ENCODE measurements around the gene TAS2R42. TPM values are rescaled to one million over a fixed set of nuclear protein-coding genes. Genes with fewer than 3 reads are reported as not detected.

The TAS2R42 gene
- total RNA-seq, 1 donor from 2014 or later, result not detected

DNA sequence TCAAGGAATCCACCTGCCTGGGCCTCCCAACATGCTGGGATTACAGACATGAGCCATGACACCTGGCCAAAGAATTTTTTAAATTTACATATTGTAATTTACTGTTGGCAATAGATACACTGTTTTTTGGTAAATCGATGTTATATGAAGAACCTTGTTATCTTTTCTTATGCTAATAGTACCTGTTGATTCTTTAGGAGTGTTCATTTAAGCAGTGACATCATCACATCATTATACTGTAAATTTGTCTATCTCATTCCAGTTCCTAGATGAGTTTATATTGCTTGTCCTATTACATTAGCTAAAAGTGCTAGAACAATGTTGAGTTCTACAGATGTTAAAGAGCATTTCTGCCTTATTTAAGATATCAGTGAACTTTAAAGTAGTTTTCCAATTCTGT lies 39.3 kb downstream of the TAS2R42 start:
- intact Hi-C loops (cut with micrococcal nuclease), result no loop called here

DNA sequence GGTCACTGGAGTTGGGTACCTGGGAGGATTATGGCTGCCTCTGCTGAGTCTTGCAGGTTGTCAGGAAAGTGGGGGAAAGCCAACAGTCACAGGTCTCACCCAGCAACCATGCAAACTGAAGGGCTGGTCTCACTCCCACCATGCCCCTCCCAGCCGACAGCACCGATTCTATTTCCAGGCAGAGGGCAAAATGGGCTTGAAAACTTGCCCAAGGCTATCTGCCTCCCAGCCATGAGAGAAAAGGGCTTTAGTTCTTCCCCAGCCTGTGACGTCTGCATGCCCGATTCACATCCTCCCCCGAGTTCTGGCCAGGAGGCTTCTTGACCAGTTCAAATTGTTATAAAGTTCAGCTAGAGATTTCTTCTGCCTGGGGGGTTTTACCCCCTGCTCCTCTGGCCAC lies 42.4 kb downstream of the TAS2R42 start:
- intact Hi-C loops (cut with micrococcal nuclease), result no loop called here

DNA sequence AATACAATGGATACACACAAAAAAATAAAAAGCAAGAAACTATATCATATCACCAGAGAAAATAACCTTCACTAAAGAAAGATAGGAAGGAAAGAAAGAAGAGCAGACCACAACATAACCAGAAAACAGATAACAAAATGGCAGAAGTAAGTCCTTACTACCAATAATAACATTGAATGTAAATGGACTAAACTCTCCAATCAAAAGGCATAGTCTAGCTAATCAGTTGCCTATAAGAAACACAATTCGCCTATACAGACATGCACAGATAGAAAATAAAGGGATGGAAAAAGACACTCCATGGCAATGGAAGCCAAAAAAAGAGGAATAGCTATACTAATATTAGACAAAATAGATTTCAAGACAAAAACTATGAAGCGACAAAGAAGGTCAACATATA lies 43.4 kb downstream of the TAS2R42 start:
- intact Hi-C loops (cut with micrococcal nuclease), result no loop called here

DNA sequence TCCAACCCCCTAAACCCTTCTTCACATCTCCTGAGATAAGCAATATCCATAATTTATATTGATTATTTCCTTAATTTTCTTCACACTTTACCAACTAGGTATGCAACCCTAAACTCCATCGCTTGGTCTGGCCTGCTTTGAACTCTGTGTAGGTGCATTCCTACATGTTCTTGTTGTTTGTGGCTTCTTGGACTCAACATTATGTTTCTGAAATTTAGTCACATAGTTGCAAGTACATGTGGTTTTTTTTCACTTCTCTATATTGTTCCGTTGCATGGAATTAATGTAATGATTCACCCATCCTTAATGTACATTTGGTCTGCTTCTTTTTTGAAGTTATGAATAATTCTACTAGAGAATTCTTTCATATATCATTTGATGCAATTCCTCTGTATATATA lies 50.7 kb downstream of the TAS2R42 start:
- intact Hi-C loops (cut with micrococcal nuclease), result no loop called here

Other genes with a start within 250 kb of the TAS2R42 start
- 4.7 and 5.2 TPM in 2 replicates for gene TAS2R14, start 247.7 kb downstream of the TAS2R42 start, total RNA-seq
- 1.8 TPM in 2 replicates for gene TAS2R50, start 200.0 kb downstream of the TAS2R42 start, total RNA-seq
- gene TAS2R20, start 188.6 kb downstream of the TAS2R42 start, total RNA-seq, result 1.8 and 2.6 TPM in 2 replicates
- 3.9 and 4.5 TPM in 2 replicates for gene TAS2R19, start 164.3 kb downstream of the TAS2R42 start, total RNA-seq
- gene TAS2R31, start 155.5 kb downstream of the TAS2R42 start, total RNA-seq, result 3.5 and 4.9 TPM in 2 replicates
- gene TAS2R46, start 124.6 kb downstream of the TAS2R42 start, total RNA-seq, result 1.6 and 3.3 TPM in 2 replicates
- gene TAS2R43, start 94.6 kb downstream of the TAS2R42 start, total RNA-seq, result 1.0 and 1.2 TPM in 2 replicates
- 4.2 and 5.4 TPM in 2 replicates for gene TAS2R30, start 52.3 kb downstream of the TAS2R42 start, total RNA-seq
- 7.6 and 8.4 TPM in 2 replicates for gene SMIM10L1, start 15.7 kb downstream of the TAS2R42 start, total RNA-seq
- gene PRB3, start 82.8 kb upstream of the TAS2R42 start, total RNA-seq, result not detected in 2 replicates
- not detected in 2 replicates for gene PRB4, start 123.5 kb upstream of the TAS2R42 start, total RNA-seq
- not detected in 2 replicates for gene PRB2, start 208.6 kb upstream of the TAS2R42 start, total RNA-seq

Data from T-helper 1 cell treated with Interleukin-12 subunit alpha and Interleukin-12 subunit beta and Interleukin-4 antibody, amounts not matched to agents 30 ng/mL and 1 ng/mL, for 36 hours (primary cell).